OCI-LY1 (cell line): ENCODE results near the gene TLCD2.

ENCODE experiments used
- H2AFZ ChIP-seq: fragments of 200-600 bp; sonication (generic), shearing (Covaris generic); 2 replicates; pipeline ENCODE4 v1.6.0; 2014; ENCODE audit warnings: antibody characterized with exemption, mild to moderate bottlenecking, low read length
- H3F3A ChIP-seq: fragments of 200-600 bp; sonication (generic), shearing (Covaris generic); 2 replicates; pipeline ENCODE4 v1.6.0; 2014; ENCODE audit warnings: mild to moderate bottlenecking, antibody characterized with exemption, low read length, moderate library complexity; ENCODE audit not compliant: insufficient read depth
- H3K27ac ChIP-seq: fragments of 200-600 bp; sonication (generic); 2 replicates; pipeline ENCODE4 v1.5.1; 2014; ENCODE audit warnings: low read length, mixed run types, mild to moderate bottlenecking, low read depth; ENCODE audit not compliant: poor library complexity, severe bottlenecking
- H3K27me3 ChIP-seq: fragments of 200-600 bp; sonication (generic); 2 replicates; pipeline ENCODE4 v1.6.0; 2014; ENCODE audit warnings: antibody characterized with exemption, mild to moderate bottlenecking, low read length, moderate library complexity; ENCODE audit not compliant: insufficient read depth
- H3K36me3 ChIP-seq: fragments of 200-600 bp; sonication (generic); 2 replicates; pipeline ENCODE4 v1.6.1; 2014; ENCODE audit warnings: mild to moderate bottlenecking, antibody characterized with exemption, low read length, moderate library complexity, mixed read lengths; ENCODE audit not compliant: insufficient read depth
- H3K4me1 ChIP-seq: fragments of 200-600 bp; sonication (generic); 2 replicates; pipeline ENCODE4 v1.5.1; 2014; ENCODE audit warnings: mild to moderate bottlenecking, low read length, moderate library complexity; ENCODE audit not compliant: insufficient read depth, severe bottlenecking
- H3K4me2 ChIP-seq: fragments of 200-600 bp; sonication (generic), shearing (Covaris generic); 2 replicates; pipeline ENCODE4 v1.6.1; 2014; ENCODE audit warnings: low read length
- H3K4me3 ChIP-seq: fragments of 200-600 bp; sonication (generic); 2 replicates; pipeline ENCODE4 v1.5.1; 2014; ENCODE audit warnings: low read length, low read depth, mild to moderate bottlenecking, mixed read lengths; ENCODE audit not compliant: poor library complexity, severe bottlenecking
- H3K79me2 ChIP-seq: fragments of 200-600 bp; shearing (Covaris generic); 2 replicates; pipeline ENCODE4 v1.6.1; 2016; ENCODE audit warnings: mixed run types, low read length, mixed read lengths; ENCODE audit not compliant: insufficient read depth
- H3K9ac ChIP-seq: fragments of 200-600 bp; sonication (generic), shearing (Covaris generic); 2 replicates; pipeline ENCODE4 v1.6.1; 2014; ENCODE audit warnings: mild to moderate bottlenecking, low read length, mixed read lengths
- H3K9me2 ChIP-seq: fragments of 200-600 bp; sonication (generic), shearing (Covaris generic); 2 replicates; pipeline ENCODE4 v1.6.1; 2014; ENCODE audit warnings: low read depth, mild to moderate bottlenecking, low read length, mixed read lengths
- H3K9me3 ChIP-seq: fragments of 200-600 bp; shearing (Covaris generic); 2 replicates; pipeline ENCODE4 v1.6.1; 2014; ENCODE audit warnings: low read length, mixed read lengths
- H4K20me1 ChIP-seq: fragments of 200-600 bp; sonication (generic), shearing (Covaris generic); 2 replicates; pipeline ENCODE4 v1.6.0; 2016; ENCODE audit warnings: mild to moderate bottlenecking, low read length; ENCODE audit not compliant: insufficient read depth
- EZH2 ChIP-seq: fragments of 200-600 bp; sonication (generic), shearing (Covaris generic); IDR thresholded peaks from 2 replicates; pipeline ENCODE4 v1.8.0; 2017; ENCODE audit warnings: borderline replicate concordance, mixed run types, mild to moderate bottlenecking, antibody characterized with exemption, low read length, moderate library complexity, mixed read lengths
- TF ChIP-seq, protein P1 (sequence below): fragments of 200-600 bp; sonication (generic), shearing (Covaris generic); IDR thresholded peaks from 2 replicates; pipeline ENCODE4 v1.5.1; 2017; ENCODE audit warnings: mild to moderate bottlenecking, antibody characterized with exemption, low read length, moderate library complexity, mixed read lengths

The TLCD2 gene

DNA sequence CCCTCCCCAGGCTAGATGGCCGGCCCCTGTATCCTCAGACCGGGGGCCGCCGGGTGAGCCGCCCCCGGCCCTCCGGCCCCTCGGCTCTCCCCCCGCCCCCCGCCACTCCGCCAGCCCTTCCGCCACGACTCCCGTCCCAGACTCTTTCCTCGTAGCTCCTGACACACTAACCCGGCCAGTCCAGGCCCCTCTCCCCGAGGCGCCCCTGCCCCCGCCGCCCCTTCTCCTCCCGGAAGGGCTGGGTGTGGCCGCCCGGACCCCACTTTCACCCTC lies 5.6 kb upstream of the TLCD2 start:
- H3K9me2 ChIP-seq: no peaks in the 10 kb centered on the region
- H3K4me3 ChIP-seq: peak overlapping the region; percentile 74
- peaks cover 2% of the 10 kb centered on the region; the same call in 1 of the 2 replicates for H3K27me3 ChIP-seq
- peak overlapping the region; percentile 47 for H3K9ac ChIP-seq
- H3K4me2 ChIP-seq: peak overlapping the region; percentile 67
- H3K9me3 ChIP-seq: no peaks in the 10 kb centered on the region
- no peak overlapping the region for H3K27ac ChIP-seq
- H3K4me1 ChIP-seq: peaks cover 34% of the 10 kb centered on the region
- no peaks in the 10 kb centered on the region for H3K36me3 ChIP-seq
- no peaks in the 10 kb centered on the region for H4K20me1 ChIP-seq
- H2AFZ ChIP-seq: no peak overlapping the region
- no peak for TF ChIP-seq EZH2
- TF ChIP-seq, protein P1, sequence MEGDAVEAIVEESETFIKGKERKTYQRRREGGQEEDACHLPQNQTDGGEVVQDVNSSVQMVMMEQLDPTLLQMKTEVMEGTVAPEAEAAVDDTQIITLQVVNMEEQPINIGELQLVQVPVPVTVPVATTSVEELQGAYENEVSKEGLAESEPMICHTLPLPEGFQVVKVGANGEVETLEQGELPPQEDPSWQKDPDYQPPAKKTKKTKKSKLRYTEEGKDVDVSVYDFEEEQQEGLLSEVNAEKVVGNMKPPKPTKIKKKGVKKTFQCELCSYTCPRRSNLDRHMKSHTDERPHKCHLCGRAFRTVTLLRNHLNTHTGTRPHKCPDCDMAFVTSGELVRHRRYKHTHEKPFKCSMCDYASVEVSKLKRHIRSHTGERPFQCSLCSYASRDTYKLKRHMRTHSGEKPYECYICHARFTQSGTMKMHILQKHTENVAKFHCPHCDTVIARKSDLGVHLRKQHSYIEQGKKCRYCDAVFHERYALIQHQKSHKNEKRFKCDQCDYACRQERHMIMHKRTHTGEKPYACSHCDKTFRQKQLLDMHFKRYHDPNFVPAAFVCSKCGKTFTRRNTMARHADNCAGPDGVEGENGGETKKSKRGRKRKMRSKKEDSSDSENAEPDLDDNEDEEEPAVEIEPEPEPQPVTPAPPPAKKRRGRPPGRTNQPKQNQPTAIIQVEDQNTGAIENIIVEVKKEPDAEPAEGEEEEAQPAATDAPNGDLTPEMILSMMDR: no peak
- H3K79me2 ChIP-seq: no peaks in the 10 kb centered on the region
- H3F3A ChIP-seq: peaks cover 4% of the 10 kb centered on the region; the same call in 1 of the 2 replicates

DNA sequence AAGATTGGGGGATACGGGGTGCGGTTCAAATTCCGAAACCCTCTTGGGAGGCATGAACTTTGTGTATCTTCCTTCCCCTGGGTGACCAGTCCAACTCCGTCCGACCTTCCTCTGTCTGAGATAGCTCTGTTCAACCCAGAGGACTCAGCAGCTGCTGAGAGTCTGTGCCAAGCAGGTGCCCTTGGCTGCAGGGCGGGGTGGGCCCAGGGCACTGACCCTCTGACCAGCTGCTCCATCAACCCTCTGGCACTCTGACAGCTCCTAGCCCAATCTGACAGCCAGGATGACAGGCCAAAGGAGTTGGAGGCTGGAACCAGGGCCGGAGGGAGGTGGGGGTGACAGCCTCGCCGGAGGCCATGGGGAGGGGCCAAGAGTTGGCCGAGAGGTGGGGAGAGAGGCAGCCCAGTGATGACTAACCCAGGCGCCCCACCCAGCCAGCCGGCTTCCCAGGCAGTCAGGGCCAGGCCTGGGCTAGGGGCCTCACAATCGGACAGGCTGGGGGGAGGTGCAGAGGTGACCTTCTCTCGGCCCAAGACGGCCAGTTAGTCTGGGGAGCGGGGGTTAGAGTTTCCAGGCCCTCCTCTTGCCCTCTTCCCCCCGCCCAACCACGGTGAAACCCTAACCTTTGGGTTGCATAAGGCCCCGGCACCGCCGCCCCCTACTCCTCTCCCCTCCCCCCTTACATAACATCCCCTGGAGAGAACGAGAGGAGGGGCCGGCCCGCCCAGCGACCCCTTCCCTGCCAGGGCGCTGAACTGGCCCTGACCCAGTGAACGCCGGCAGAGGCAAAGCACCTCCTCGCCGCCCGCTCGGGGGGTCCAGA lies 5.0 kb upstream of the TLCD2 start:
- Histone ChIP-seq H3K27me3 (peaks cover 4% of the 10 kb centered on the region; the same call in 1 of the 2 replicates), H3K4me3 (peak overlapping the region; percentile 74), H3K9me2 (no peaks in the 10 kb centered on the region), H3K4me2 (peak overlapping the region; percentile 67), H3K27ac (no peak overlapping the region), H3K9me3 (no peaks in the 10 kb centered on the region), H3K79me2 (no peaks in the 10 kb centered on the region), H3K9ac (peak overlapping the region; percentile 47), H2AFZ (no peak overlapping the region), H3K36me3 (no peaks in the 10 kb centered on the region), H4K20me1 (no peaks in the 10 kb centered on the region), H3F3A (peaks cover 4% of the 10 kb centered on the region; the same call in 1 of the 2 replicates), H3K4me1 (peaks cover 31% of the 10 kb centered on the region)
- TF ChIP-seq EZH2: no peak
- TF ChIP-seq, protein P1: no peak

DNA sequence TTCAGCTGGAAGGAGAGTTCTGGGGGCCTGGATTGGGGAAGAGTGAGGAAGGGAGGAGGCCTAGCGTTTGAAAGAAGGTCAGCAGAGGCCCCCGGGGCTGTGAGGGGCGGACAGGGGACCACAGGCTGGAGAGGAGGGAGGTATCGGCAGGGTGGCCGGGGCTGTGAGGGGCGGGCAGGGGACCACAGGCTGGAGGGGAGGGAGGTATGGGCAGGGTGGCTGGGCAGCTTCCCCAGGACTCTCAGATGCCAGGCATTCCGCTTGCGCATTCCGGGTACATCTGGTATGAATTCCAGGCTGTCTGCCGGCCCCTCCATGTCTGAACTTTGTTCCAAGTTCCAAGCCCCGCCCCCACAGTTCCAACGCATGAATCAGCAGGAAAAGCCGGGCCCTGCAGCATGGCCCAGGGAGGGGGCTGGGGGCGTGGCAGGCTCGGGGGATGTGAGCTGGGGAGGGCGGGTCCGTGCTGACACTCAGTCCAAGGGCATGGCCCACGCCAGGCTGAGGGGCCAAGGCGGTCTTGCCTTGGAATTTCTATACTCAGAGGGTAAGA lies 4.3 kb upstream of the TLCD2 start:
- Histone ChIP-seq H3K36me3 (no peaks in the 10 kb centered on the region), H3F3A (peaks cover 4% of the 10 kb centered on the region; the same call in 1 of the 2 replicates), H3K27me3 (peaks cover 4% of the 10 kb centered on the region; the same call in 1 of the 2 replicates), H4K20me1 (no peaks in the 10 kb centered on the region), H2AFZ (no peak overlapping the region), H3K9ac (no peak overlapping the region), H3K79me2 (no peaks in the 10 kb centered on the region), H3K27ac (no peak overlapping the region), H3K4me1 (peaks cover 29% of the 10 kb centered on the region), H3K4me3 (no peak overlapping the region), H3K4me2 (no peak overlapping the region), H3K9me2 (no peaks in the 10 kb centered on the region), H3K9me3 (no peaks in the 10 kb centered on the region)
- TF ChIP-seq, protein P1: no peak
- no peak for TF ChIP-seq EZH2
